HCT116 (cell line): ENCODE results near the gene PRKN. TPM values are rescaled to one million over a fixed set of nuclear protein-coding genes. Genes with fewer than 3 reads are reported as not detected.

Source experiments
- ATAC-seq: fragments of 200-7000 bp; cut with Tn5 transposase; 2 replicates; pipeline ENCODE4 v1.9.1; 2020; ENCODE audit warnings: mild to moderate bottlenecking, moderate library complexity
- BruUV-seq: library from RNA; stranded (reverse); fragments of 400-500 nt; replicated peaks from 2 replicates; lab custom pipeline; 2021; lab: Mats Ljungman, UMichigan
- CTCF ChIA-PET: fragments of 300-600 bp; sonication (Branson Sonifier 250); formaldehyde crosslinking; loops from one replicate; lab custom pipeline; 2021; ENCODE audit warnings: antibody characterized with exemption; lab: Charles Lee
- POLR2A ChIA-PET: fragments of 300-600, 350-600 bp; sonication (Branson Sonifier 250); formaldehyde crosslinking; loops from one replicate; lab custom pipeline; 2021; ENCODE audit warnings: antibody characterized with exemption; lab: Charles Lee
- RAD21 ChIA-PET, 2 experiments: fragments of 300-600 bp; sonication (Branson Sonifier 250); formaldehyde crosslinking; loops; one replicate each; lab custom pipeline; 2023; ENCODE audit warnings: low total read pairs in 2 of 2; ENCODE audit not compliant: uncharacterized antibody in 2 of 2, unreplicated experiment in 2 of 2, low non-redundant PET in 1 of 2; lab: Charles Lee
- DNase-seq: peaks from one replicate; pipeline ENCODE4 v3.0.0-alpha.2; 2010; ENCODE audit warnings: low read depth, low spot score
- H2AFZ ChIP-seq: fragments of 200-600 bp; shearing (Covaris generic), sonication (generic); 2 replicates; pipeline ENCODE4 v1.6.1; 2017; ENCODE audit warnings: low read depth, mixed run types, mixed read lengths, antibody characterized with exemption, low read length; ENCODE audit not compliant: poor library complexity, severe bottlenecking
- H3K27ac ChIP-seq: 2 replicates; pipeline ENCODE4 v1.5.1; 2012; ENCODE audit warnings: low read depth, low read length
- H3K27me3 ChIP-seq: fragments of 200-600 bp; sonication (generic); 2 replicates; pipeline ENCODE4 v1.6.1; 2016; ENCODE audit warnings: mixed run types, low read length, mixed read lengths; ENCODE audit not compliant: insufficient read depth
- H3K36me3 ChIP-seq, 2 experiments: fragments of 200-500 bp in 1 of 2; fragments of 200-600 bp in 1 of 2; sonication (Bioruptor generic) in 1 of 2; sonication (generic) in 1 of 2; 2 replicates each; pipeline versions ENCODE4 v1.5.1 to v1.6.1; 2014 to 2016; ENCODE audit warnings: low read length in 2 of 2, inconsistent platforms in 1 of 2, mixed read lengths in 1 of 2, mixed run types in 1 of 2; ENCODE audit not compliant: insufficient read depth in 2 of 2, control insufficient read depth in 1 of 2
- H3K4me1 ChIP-seq, 2 experiments: fragments of 200-600 bp in 1 of 2; sonication (generic) in 1 of 2; 2 replicates each; pipeline versions ENCODE4 v1.5.1 to v1.6.1; 2012 to 2017; ENCODE audit warnings: low read length in 2 of 2, inconsistent platforms in 1 of 2, mild to moderate bottlenecking in 1 of 2, mixed read lengths in 1 of 2, mixed run types in 1 of 2, moderate library complexity in 1 of 2; ENCODE audit not compliant: insufficient read depth in 2 of 2, control insufficient read depth in 1 of 2
- H3K4me2 ChIP-seq: fragments of 200-600 bp; sonication (generic); 2 replicates; pipeline ENCODE4 v1.6.1; 2017; ENCODE audit warnings: mixed run types, low read length, mixed read lengths
- H3K4me3 ChIP-seq, 2 experiments: fragments of 200-600 bp in 1 of 2; sonication (generic) in 1 of 2; replicated peaks in 1 of 2; 2 replicates each; pipeline ENCODE4 v1.5.1; 2011 to 2016; ENCODE audit warnings: low read length in 2 of 2, control low read depth in 1 of 2, low read depth in 1 of 2, mild to moderate bottlenecking in 1 of 2, mixed read lengths in 1 of 2, mixed run types in 1 of 2
- H3K79me2 ChIP-seq: fragments of 200-600 bp; sonication (generic); 2 replicates; pipeline ENCODE4 v1.6.1; 2017; ENCODE audit warnings: mild to moderate bottlenecking, mixed run types, low read length, moderate library complexity, mixed read lengths; ENCODE audit not compliant: insufficient read depth
- H3K9ac ChIP-seq: fragments of 200-600 bp; sonication (generic); 2 replicates; pipeline ENCODE4 v1.6.1; 2016; ENCODE audit warnings: low read length, mixed read lengths
- H3K9me2 ChIP-seq: fragments of 200-600 bp; sonication (generic), shearing (Covaris generic); 2 replicates; pipeline ENCODE4 v1.6.1; 2017; ENCODE audit warnings: mixed run types, mild to moderate bottlenecking, moderate library complexity; ENCODE audit not compliant: insufficient read depth
- H3K9me3 ChIP-seq, 2 experiments: fragments of 200-500 bp in 1 of 2; fragments of 200-600 bp in 1 of 2; sonication (Bioruptor generic) in 1 of 2; sonication (generic) in 1 of 2; 2 replicates each; pipeline ENCODE4 v1.6.1; 2014 to 2017; ENCODE audit warnings: low read length in 2 of 2, mixed read lengths in 2 of 2, inconsistent platforms in 1 of 2, low read depth in 1 of 2, mild to moderate bottlenecking in 1 of 2, mixed run types in 1 of 2, moderate library complexity in 1 of 2; ENCODE audit not compliant: control insufficient read depth in 1 of 2, insufficient read depth in 1 of 2
- H4K20me1 ChIP-seq: fragments of 200-600 bp; sonication (generic), shearing (Covaris generic); 2 replicates; pipeline ENCODE4 v1.6.1; 2017; ENCODE audit warnings: mixed run types, mild to moderate bottlenecking, moderate library complexity; ENCODE audit not compliant: insufficient read depth
- ATF3 ChIP-seq: IDR thresholded peaks from 2 replicates; pipeline ENCODE4 v1.6.1; 2012
- CBX3 ChIP-seq: IDR thresholded peaks from 2 replicates; pipeline ENCODE4 v1.6.1; 2012; ENCODE audit warnings: low read depth
- CEBPB ChIP-seq: IDR thresholded peaks from 2 replicates; pipeline ENCODE4 v1.6.1; 2012; ENCODE audit warnings: low read depth
- EGR1 ChIP-seq: IDR thresholded peaks from 2 replicates; pipeline ENCODE4 v1.6.1; 2012; ENCODE audit warnings: low read depth
- EZH2phosphoT487 ChIP-seq: fragments of 200-600 bp; IDR thresholded peaks from 2 replicates; pipeline ENCODE4 v1.6.1; 2018; ENCODE audit warnings: antibody characterized with exemption, borderline replicate concordance
- JUND ChIP-seq: IDR thresholded peaks from 2 replicates; pipeline ENCODE4 v1.6.1; 2012
- POLR2A ChIP-seq: IDR thresholded peaks from 2 replicates; pipeline ENCODE4 v1.7.0; 2011; ENCODE audit warnings: borderline replicate concordance; ENCODE audit not compliant: insufficient read depth, insufficient read length; ENCODE audit errors: extremely low read depth
- POLR2AphosphoS5 ChIP-seq: IDR thresholded peaks from 2 replicates; pipeline ENCODE4 v1.6.1; 2011; ENCODE audit warnings: mild to moderate bottlenecking, low read depth, low read length, moderate library complexity
- SRF ChIP-seq: IDR thresholded peaks from 2 replicates; pipeline ENCODE4 v1.6.1; 2012; ENCODE audit warnings: low read depth
- TCF7L2 ChIP-seq: IDR thresholded peaks from 2 replicates; pipeline ENCODE4 v1.7.0; 2011; ENCODE audit warnings: borderline replicate concordance, inconsistent platforms; ENCODE audit not compliant: insufficient read depth, insufficient read length; ENCODE audit errors: extremely low read depth
- YY1 ChIP-seq: IDR thresholded peaks from 2 replicates; pipeline ENCODE4 v1.6.1; 2011; ENCODE audit warnings: low read length, low read depth, moderate library complexity, mild to moderate bottlenecking; ENCODE audit not compliant: insufficient replicate concordance; ENCODE audit errors: extremely low read depth
- ZNF274 ChIP-seq: fragments of 200-500 bp; sonication (Bioruptor generic); IDR thresholded peaks from 2 replicates; pipeline ENCODE4 v1.6.1; 2014; ENCODE audit warnings: mild to moderate bottlenecking, low read depth, low read length, inconsistent platforms
- intact Hi-C: fragments of 100-400 bp; cut with micrococcal nuclease; formaldehyde crosslinking; loops from 2 replicates; pipeline ENCODE4 v1.10.0; 2022
- total RNA-seq: library from RNA; stranded (reverse); gene quantifications from one replicate; pipeline ENCODE4 v1.2.1, GENCODE V29; 2021; ENCODE audit not compliant: unreplicated experiment

Gene PRKN
- total RNA-seq, 1 experiment from 2014 or later = 2.6 TPM

GRCh38 chr6:162674452-162674851 lies 53.1 kb downstream of the PRKN start:
- ChIA-PET CTCF (no interaction called here), POLR2A (no interaction called here), RAD21 (no interaction called here)
- Histone ChIP-seq H3K9ac (no peak overlapping the region), H3K9me3 (no peaks in the 10 kb centered on the region; a peak in 1 of 4 replicates), H3K9me2 (no peaks in the 10 kb centered on the region), H4K20me1 (no peaks in the 10 kb centered on the region), H3K27ac (no peak overlapping the region), H3K27me3 (no peaks in the 10 kb centered on the region), H3K4me3 (no peak overlapping the region), H3K4me2 (no peak overlapping the region), H2AFZ (no peak overlapping the region), H3K79me2 (no peaks in the 10 kb centered on the region), H3K36me3 (no peaks in the 10 kb centered on the region), H3K4me1 (no peaks in the 10 kb centered on the region)
- ATAC-seq (no peak), DNase-seq (no peak)
- no peak for TF ChIP-seq YY1
- no TSS peak for BruUV-seq
- intact Hi-C loops = no loop called here

GRCh38 chr6:162671580-162672165 lies 55.9 kb downstream of the PRKN start:
- no peak overlapping the region for H3K9ac ChIP-seq
- ChIA-PET CTCF (no interaction called here), RAD21 (no interaction called here), POLR2A (no interaction called here)
- no peaks in the 10 kb centered on the region for H3K27me3 ChIP-seq
- no peaks in the 10 kb centered on the region for H3K9me2 ChIP-seq
- no peaks in the 10 kb centered on the region; a peak in 1 of 4 replicates for H3K9me3 ChIP-seq
- no peak overlapping the region for H2AFZ ChIP-seq
- H4K20me1 ChIP-seq = no peaks in the 10 kb centered on the region
- intact Hi-C loops = no loop called here
- no peaks in the 10 kb centered on the region for H3K4me1 ChIP-seq
- no peaks in the 10 kb centered on the region for H3K36me3 ChIP-seq
- TF ChIP-seq EZH2phosphoT487 (no peak), JUND (no peak), SRF (no peak), CBX3 (no peak), ZNF274 (no peak), TCF7L2 (no peak), ATF3 (no peak), POLR2AphosphoS5 (no peak), POLR2A (no peak), EGR1 (no peak), CEBPB (no peak)
- H3K4me2 ChIP-seq = no peak overlapping the region
- no peak for ATAC-seq
- DNase-seq = no peak
- no TSS peak for BruUV-seq
- no peak overlapping the region for H3K4me3 ChIP-seq
- H3K27ac ChIP-seq = no peak overlapping the region
- no peaks in the 10 kb centered on the region for H3K79me2 ChIP-seq
